GM21576 (cell line): ENCODE data around the gene CPAMD8.
"Not testable (repeated sequence)": the region's sequence is repeated elsewhere in the genome, so short reads cannot be mapped to it uniquely, and the experiment has no call there.

ENCODE experiments used
- ATAC-seq: cut with Tn5 transposase; IDR thresholded peaks from one replicate; pipeline ENCODE4 v1.9.1; 2021; ENCODE audit warnings: mild to moderate bottlenecking, moderate library complexity; ENCODE audit not compliant: unreplicated experiment

CPAMD8 gene

DNA sequence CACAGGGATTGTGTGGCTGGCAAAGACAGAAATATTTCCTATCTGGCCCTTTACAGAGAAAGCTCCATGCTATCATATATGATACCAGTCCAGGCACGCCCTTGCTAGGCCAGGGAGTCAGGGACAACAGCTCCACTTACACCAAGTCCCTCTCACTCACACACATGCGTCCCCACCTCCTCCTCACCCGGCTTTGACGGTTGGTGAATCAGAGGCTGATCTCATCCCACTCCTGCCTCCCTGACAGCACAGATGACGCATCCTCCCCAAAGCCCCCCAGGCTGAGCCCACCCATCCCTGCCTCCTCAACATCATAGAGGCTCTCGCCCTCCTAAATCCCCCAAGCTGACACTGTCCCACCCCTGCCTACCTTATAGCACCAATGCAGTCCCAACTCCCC is 75.1 kb downstream of the CPAMD8 start:
- ATAC-seq, result no peak

DNA sequence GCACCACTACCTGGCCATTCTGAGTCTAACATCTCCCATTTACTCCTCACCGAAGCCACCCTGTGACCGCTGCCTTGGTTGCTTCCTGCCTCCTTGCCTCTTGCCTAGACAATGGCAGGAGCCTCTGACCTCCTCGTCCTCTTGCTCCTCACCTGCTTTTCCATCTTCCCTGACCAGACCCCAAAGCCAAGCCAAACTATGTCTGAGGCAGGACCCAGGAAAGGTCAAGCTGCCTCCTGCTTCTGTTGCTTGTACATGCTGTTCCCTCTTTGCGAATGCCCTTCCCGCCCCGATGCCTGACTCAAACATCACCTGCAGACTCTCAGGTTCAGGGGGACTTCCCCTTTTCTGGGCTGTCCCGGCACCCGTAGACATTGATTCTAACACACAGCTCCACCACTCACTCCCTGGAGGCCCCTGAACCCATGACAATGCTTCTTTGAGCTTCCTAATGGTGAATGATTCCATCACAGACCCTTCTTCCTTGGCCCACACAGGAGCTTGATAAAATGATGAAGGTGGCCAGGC is 77.0 kb downstream of the CPAMD8 start:
- ATAC-seq, result no peak

DNA sequence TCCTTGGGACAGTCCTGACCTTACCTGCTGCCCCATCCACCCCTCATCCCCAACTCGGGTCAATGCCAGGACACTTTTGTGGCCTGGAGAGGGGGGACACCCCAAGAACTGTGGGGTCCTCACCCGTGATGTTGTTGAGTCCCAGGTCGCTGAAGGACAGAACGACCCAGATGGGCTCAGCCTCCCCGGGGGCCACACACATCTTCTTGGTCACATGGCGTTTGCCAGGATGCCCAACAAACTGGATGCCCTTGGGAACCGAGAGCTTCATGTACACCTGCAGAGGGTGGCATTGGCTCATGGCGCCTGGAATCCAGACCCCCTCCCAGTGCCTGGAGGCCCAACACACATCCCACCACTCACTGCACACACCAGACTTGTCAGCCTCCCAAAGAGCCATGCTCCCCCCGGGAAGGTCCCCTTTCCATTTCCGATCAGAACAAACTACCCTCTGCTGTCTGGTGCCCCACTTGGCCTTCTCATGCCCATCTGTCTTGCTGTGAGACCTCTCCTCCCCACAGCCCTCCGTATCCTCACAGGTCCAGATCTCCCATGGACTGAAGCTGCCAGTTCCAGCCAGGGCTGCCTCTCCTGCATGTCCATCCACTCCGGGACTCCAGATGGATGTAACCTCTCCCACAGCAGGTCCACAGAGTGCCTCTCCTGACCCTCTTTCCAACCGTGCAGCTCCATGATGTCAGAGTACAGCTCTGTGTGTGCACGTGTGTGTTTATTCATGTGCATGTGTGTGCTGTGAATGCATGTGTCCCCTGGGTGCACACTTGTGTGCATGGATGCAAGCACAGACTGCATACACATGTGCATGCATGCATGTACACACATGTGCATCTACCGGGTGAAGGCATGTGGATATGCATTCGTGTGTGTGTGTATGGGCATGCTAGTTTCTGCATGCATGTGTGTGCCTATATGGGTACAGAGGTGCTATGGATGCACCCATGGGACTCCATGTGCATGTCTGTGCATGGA is 79.4 kb downstream of the CPAMD8 start:
- ATAC-seq, result no peak

DNA sequence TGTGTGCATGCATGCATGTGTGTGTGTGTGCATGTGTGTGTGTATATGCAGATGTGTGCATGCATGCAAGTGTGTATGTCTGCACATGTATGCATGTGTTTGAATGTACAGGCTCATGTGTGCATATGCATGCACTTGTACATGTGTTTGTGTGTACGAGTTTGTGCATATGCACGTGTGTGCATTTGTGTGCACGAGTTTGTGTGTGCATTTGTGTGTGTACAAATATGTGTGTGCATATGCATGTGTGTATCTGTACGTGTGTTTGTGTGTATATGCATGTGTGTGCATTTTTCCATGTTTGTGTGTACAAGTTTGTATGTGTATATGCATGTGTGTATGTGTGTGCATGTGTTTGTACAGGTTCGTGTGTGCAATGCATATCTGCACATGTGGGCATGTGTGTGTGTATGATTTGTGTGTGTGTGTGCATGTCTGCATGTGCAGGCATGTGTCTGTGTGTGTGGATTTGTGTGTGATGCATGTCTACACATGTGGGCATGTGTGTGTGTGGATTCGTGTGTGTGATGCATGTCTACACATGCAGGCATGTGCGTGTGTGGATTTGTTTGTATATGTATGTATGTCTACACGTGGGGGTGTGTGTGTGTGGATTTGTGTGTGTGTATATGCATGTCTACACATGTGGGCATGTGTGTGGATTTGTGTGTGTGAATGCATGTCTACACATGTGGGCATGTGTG is 80.7 kb downstream of the CPAMD8 start:
- ATAC-seq, result no peak

DNA sequence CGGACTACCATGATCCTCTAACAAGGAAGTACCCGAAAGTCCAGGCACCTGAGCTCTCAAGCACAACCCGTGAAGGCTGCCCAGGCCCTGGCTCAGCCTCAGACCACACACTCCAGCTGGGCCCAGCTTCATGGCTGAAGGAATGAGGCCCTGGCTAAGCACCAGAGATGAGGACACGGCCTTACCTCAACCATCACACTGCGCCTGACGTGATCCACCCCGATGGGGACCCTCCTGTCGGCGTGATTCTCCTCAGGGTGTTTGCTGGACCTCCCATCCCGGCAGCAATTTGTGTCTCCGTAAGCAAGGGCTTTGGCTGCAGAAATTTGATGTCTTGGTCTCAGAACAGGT is 81.3 kb downstream of the CPAMD8 start:
- no peak for ATAC-seq

DNA sequence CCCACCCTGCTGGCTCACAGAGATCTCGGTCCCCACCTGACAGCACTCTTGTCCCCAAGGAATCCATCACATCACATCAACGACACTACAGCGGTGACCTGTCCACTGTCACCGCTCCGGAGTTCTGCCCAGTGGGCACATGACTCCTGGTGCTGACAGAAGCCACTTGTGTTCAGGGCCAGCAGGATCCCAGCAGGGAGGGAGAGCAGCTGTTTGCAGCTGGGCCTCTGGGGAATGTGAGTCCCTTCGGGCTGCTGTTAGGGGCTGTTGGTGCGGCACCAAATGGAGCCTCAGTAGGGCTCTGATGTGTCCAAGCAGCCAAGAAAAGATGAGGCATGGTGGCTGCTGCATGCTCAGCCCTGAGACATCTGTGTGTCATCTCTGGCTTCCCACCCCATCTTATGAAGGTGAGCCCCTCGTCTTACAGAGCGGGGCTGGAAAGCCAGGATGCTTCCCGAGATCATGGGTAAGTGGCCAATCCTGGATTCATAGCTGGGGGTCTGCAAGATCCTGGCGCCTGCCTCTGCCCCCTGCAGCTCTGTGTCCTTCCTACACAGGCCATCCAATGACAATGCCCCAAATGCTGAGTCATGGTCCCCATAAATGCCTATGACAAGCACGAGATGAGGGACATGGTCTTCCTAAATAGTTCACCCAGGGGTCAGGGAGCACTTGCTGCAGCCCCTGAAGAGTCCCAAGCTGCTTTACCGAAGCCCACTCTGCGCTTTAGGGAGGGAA is 81.8 kb downstream of the CPAMD8 start:
- ATAC-seq, result no peak

DNA sequence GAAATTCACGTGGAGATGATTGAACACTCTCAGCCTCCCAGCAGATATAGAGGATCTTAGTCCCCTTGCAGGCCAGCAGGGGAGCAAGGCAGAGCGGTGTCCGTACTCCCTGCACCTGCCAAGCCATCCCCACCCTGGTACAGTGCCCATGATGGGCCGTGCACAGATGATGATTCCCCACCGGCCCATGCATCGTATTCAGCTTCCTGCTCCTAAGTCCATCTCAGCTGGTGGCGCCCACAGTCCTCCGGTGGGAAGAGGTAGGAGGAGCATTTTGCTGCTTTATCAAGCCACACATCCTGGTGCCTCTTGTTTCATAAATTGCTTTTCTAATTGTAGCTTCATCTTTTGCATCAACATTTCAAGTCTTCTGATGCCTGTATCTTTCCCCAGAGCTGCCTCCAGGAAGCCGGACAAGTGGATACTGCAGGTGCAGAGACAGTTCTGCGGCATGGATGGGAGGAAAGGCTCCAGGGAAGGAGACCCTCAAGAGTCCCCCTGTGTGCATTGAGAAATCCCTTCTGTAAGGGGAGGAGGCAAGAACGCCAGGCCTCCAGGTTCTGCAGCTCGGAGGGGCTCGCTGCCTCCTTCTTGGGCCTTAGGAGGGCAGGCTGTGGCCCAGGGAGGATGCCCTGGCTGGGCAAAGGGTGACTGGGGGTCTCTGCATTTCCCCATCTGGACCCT is 82.5 kb downstream of the CPAMD8 start:
- ATAC-seq, result no peak

DNA sequence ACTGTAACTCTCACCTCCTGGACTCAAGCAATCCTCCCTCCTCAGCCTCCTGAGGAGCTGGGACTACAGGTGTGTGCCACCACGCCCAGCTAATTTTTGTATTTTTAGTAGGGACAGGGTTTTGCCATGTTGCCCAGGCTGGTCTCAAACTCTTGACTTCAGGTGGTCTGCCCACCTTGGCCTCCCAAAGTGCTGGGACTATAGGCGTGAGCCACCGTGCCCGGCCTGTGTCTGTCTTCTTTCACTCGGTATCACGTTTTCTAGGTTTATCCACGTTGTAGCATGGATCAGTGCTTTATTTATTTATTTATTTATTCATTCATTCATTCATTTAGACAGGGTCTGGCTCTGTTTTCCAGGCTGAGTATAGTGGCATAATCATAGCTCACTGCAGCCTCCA is 83.5 kb downstream of the CPAMD8 start:
- not testable (repeated sequence) for ATAC-seq

DNA sequence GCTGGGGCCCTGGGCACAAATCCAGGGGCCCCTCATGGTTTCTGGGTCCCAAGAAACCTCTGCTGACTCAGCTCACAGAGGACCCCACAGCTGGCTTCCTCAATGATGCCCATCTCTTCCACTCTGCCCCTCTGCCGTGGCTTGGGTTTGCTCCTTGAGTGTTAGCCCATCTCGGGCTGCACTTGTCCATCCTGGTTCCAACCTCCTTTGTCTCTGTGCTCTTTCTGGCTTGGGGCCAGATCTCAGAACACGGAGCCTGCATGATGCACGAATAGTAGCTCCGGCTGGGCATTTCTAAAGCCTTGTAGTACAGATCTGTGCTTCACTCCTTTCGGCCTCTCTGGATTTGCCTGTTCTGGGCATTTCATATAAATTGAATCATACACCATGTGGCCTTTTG is 84.0 kb downstream of the CPAMD8 start:
- no peak for ATAC-seq

DNA sequence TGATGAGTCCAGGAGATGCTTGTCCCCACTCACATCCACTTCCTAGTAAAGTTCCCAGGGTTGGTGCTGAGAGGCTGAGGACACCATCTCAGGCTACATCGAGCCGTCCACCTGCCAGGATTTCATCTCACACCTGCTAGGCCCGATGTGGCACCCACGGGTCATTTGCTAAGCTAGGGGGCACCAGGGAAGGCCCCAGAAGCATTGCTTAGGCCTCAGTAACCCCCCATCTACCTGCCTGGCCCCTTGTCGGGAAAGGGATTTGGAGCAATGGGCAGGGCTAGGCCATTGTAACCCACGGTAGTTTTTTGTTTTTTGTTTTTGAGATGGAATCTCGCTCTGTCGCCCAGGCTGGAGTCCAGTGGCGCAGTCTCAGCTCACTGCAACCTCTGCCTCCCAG is 86.0 kb downstream of the CPAMD8 start:
- no peak for ATAC-seq

DNA sequence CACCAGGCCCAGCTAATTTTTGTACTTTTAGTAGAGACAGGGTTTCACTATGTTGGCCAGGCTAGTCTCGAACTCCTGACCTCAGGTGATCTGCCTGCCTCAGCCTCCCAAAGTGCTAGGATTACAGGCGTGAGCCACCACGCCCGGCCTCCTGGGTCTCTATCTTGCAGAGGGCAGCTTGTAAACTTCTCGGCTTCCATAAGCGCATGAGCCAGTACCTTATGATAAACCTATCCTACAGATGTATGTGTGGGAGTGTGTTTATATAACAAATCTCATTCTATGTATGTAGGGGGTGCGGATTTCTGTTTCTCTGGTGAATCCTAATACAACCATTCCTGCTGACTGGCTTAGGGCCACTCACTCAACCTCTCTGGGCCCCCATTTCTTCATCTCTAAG is 86.5 kb downstream of the CPAMD8 start:
- not testable (repeated sequence) for ATAC-seq

DNA sequence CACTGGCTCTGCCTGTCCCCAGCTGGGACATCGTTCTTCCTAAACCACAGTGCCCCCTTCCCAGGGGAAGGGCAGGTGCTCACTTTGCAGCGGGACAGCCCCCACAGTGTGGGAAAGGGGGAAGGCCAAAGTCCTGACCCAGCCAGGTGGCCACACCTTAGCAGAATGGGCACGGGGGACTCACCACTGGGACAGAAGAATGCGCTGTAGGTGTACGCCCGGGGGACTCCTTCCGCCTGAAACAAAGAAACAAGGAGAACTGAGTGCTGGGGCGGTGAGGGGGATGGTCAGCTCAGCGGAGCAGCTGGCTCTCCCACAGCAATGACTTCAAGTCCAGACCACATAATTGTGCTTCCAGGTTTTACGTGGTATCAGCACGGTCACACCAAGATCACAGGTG is 88.4 kb downstream of the CPAMD8 start:
- no peak for ATAC-seq

DNA sequence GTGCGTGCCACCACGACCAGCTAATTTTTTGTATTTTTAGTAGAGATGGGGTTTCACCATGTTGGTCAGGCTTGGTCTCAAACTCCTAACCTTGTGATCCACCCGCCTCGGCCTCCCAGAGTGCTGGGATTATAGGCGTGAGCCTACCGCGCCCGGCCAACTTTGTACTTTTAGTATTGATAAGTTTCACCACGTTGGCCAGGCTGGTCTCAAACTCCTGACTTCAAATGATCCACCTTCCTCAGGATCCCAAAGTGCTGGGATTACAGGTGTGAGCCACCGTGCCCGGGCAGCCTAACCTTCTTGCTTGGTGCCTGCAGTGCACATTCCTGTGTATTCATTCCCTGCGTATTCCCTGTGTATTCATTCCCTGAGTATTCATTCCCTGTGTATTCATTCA is 88.8 kb downstream of the CPAMD8 start:
- not testable (repeated sequence) for ATAC-seq

DNA sequence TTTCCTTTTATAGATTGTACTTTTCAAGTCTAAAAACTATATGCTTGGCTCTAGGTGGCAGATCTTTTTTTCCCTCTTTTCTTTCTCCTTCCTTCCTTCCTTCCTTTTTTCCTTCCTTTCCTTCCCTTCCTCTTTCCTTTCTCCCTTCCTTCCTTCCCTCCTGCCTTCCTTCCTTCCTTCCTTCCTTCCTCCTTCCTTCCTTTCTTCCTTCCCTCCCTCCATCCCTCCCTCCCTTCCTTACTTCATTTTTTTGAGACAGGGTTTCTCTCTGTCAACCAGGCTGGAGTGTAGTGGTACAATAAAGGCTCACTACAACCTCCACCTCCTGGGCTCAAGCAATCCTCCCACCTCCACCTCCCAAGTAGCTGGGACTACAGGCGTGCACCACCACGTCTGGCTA is 89.7 kb downstream of the CPAMD8 start:
- ATAC-seq, result no peak

DNA sequence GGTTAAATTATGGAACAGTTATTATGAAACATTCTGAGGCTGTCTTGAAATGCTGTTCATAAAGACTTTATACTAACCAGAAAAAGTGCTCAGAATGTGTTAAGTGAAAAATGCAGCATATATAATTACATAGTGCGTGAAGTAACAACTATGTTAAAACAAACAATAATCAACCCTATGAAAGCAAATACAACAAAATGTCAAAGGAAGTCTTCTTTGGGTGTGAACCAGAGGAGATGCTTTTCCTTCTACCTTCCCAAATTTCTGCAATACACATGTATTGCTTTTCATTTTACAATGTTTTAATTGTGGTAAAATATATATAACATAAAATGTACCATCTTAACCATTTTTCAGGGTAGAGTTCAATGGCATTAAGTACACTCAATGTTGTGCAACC is 92.1 kb downstream of the CPAMD8 start:
- no peak for ATAC-seq

DNA sequence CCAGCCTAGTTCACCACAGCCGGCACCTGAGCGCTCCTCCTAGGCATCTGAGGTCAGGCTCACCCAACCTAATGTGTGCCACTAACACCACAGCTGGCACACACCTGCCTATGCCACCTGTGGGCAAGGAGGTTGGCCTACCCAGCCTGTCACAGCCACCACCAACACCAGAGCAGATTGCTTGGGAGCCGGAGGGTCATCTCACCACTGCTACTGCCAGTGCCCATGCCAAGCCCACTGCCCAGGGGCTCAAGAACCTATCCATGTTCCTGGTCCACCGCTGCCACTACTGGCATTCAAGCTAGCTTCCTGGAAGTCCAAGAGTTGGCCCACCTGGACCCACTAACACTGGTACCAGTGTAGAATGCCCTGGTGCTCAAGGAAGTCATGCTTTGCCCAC is 95.3 kb downstream of the CPAMD8 start:
- no peak for ATAC-seq

DNA sequence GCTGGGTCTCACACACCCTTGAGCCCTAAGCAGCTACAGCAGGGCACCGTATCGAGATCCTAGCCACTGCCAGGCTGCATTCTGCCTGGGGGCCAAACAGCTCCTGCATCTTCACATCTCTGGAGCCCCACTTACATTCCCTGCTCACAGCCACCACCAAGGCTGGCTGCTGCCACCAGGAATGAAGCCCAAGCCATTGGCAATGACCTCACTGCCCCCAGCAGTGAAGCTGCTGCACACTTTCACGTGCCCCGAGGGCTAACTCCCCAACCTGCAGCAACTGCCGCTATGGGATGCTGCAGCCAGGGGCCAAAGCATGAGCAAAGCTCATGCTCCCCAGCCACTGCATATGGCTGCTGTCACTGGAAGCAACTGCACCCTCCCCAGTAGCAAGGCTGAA is 95.9 kb downstream of the CPAMD8 start:
- no peak for ATAC-seq

DNA sequence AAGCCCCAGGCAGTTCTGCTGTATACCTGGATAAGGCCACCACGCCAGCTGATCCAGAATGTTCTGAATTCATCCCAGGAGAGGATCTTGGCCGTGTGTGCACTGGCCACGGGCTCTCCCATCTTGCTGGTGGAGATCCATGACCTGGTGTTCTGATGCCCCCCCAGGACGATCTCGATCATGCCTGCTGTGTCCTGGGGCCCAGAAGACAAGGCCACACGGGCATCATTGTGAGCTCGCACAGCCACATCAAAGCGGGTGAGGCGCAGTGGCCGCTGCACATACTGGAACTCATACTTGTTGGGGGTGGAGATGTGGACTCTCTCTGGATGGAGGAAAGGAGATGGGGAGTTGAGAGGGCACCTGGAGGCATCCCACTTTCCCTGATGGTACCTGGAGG is 97.7 kb downstream of the CPAMD8 start:
- ATAC-seq, result no peak

DNA sequence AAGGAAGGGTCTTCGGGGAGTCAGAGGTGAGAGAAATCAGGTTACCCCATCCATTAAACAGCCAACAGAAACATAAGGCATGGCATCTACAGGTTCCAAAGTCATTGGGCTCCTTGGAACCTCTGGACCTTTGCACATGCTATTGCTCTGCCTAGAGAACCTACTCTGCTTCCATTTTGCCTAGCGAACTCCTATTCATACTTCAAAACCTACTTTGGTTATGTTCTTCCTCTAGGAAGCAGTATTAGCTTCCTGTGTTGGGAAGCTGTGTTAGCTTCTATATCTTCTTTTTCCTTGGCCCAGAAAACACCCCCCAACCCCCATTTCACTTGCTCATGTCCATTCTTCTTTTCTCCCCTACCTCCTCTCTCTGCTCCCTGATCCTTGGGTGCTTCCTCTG is 98.3 kb downstream of the CPAMD8 start:
- ATAC-seq, result no peak

DNA sequence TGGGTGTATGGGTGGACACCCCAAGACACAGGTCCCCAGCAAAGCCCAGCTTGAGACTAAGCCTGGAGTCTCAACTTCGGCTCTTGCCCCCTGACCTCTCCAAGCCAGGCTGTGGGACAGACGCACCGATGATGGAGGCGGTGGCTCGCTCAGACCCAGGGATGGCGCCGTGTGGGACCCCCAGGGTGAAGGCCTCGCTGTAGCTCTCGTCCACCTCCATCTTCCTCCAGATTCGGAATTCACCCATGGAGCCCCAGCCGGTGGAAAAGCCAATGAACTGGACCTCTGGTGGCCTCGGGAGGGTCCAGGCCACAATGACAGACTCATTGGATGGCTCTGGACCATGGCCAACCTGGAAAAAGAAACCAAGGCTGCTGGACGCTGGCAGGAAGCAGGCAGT is 98.7 kb downstream of the CPAMD8 start:
- no peak for ATAC-seq

DNA sequence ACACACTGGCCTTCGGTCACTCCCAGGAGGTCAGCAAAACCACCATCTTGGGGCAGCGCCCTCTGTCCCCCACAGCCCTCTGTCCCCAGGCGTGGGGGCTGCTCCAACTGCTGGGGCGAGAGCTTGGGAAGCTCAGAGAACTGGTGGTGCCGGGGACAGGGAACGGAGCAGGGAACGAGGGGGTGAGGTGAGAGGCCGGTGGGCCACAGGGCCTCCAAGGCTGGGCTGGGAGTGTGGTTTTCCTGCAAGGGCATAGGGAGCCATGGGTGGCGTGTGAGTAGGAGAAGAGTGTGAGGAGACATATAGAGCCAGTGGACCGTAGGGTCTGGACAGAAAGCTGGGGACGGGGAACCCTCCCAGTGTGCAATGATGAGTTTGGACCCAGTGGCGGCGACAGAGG is 103.7 kb downstream of the CPAMD8 start:
- ATAC-seq, result no peak
